GM06990 (cell line): ENCODE measurements around the gene OR56A4.

Experiments
- DNase-seq: peaks from one replicate; pipeline ENCODE4 v3.0.0-alpha.2; 2011; ENCODE audit not compliant: insufficient read length; ENCODE audit errors: extremely low read depth
- H3K27me3 ChIP-seq: replicated peaks from 2 replicates; pipeline ENCODE4 v1.6.0; 2011; ENCODE audit warnings: low read length; ENCODE audit not compliant: control insufficient read depth, insufficient read depth
- H3K36me3 ChIP-seq: 2 replicates; pipeline ENCODE4 v1.5.1; 2011; ENCODE audit warnings: low read length; ENCODE audit not compliant: control insufficient read depth, insufficient read depth
- H3K4me3 ChIP-seq: replicated peaks from 2 replicates; pipeline ENCODE4 v1.5.1; 2011; ENCODE audit warnings: low read depth, mild to moderate bottlenecking, control low read depth, low read length
- TF ChIP-seq, protein P1 (sequence below): IDR thresholded peaks from 2 replicates; pipeline ENCODE4 v1.5.1; 2011; ENCODE audit warnings: low read length, control low read depth, mild to moderate bottlenecking, inconsistent platforms; ENCODE audit not compliant: insufficient read depth, poor library complexity, severe bottlenecking

OR56A4 gene

DNA sequence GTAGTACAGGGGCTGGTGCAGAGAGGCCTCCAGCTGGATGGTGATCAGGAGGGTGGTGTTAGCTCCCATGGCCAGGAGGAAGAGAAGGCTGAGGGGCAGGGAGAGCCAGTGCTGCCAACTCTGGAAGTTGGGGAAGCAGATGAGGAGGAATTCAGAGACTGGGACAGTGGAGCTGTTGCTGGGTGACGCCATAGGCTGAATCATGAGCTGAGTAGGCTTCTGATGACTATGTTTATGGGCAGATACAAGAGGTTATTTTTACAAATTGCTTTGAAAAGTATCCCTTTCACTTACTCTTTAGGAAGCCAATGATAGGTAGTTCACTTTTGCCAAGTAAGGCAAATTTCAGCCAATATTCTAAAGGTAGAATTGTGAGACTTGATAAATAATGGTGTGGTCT lies 20.8 kb upstream of the OR56A4 start:
- DNase-seq = no peak
- Histone ChIP-seq H3K27me3 (no peaks in the 10 kb centered on the region), H3K36me3 (no peaks in the 10 kb centered on the region), H3K4me3 (no peak overlapping the region)
- TF ChIP-seq, protein P1, sequence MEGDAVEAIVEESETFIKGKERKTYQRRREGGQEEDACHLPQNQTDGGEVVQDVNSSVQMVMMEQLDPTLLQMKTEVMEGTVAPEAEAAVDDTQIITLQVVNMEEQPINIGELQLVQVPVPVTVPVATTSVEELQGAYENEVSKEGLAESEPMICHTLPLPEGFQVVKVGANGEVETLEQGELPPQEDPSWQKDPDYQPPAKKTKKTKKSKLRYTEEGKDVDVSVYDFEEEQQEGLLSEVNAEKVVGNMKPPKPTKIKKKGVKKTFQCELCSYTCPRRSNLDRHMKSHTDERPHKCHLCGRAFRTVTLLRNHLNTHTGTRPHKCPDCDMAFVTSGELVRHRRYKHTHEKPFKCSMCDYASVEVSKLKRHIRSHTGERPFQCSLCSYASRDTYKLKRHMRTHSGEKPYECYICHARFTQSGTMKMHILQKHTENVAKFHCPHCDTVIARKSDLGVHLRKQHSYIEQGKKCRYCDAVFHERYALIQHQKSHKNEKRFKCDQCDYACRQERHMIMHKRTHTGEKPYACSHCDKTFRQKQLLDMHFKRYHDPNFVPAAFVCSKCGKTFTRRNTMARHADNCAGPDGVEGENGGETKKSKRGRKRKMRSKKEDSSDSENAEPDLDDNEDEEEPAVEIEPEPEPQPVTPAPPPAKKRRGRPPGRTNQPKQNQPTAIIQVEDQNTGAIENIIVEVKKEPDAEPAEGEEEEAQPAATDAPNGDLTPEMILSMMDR = no peak

DNA sequence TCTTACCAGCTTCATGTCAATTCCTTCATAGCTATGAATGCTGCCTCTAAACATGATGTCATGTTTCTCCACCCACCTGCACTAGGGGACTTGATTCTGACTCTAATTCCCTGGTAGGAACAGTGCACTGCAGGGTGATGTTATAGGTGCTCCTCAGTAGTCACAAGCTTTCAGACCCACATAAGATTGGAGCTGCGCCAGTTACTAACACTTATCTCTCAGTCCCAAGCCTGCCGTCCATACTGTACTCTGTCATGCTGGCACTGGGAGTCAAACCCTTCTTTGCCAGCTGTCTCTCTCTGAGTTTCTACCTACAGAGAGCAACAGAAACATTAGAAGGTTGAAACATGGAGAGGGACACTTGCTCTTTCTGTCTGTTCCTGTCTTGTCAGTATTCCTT lies 18.3 kb upstream of the OR56A4 start:
- Histone ChIP-seq H3K4me3 (no peak overlapping the region), H3K27me3 (no peaks in the 10 kb centered on the region), H3K36me3 (no peaks in the 10 kb centered on the region)
- TF ChIP-seq, protein P1 = no peak
- DNase-seq = no peak

DNA sequence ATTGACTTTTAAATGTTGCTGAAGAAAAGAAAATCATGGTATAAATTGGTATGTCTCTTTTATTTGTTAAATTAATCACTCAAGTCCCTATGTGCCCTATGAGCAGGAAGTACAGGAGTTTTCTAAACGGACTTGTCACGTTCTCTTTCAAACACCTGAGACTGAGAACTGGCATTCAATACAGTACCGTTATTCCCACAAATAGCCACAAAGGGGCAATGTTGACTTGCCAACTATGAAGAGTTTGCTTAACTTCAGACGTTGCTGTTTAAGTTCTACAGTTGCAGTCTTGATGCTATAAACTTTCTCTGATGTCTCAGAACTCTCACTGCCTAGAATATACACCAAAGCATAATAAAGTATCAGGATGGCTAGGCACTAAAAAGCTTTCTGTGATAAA lies 16.2 kb upstream of the OR56A4 start:
- H3K36me3 ChIP-seq = no peaks in the 10 kb centered on the region
- no peak for DNase-seq
- TF ChIP-seq, protein P1 = peak; percentile 46
- H3K27me3 ChIP-seq = no peaks in the 10 kb centered on the region
- no peak overlapping the region for H3K4me3 ChIP-seq

DNA sequence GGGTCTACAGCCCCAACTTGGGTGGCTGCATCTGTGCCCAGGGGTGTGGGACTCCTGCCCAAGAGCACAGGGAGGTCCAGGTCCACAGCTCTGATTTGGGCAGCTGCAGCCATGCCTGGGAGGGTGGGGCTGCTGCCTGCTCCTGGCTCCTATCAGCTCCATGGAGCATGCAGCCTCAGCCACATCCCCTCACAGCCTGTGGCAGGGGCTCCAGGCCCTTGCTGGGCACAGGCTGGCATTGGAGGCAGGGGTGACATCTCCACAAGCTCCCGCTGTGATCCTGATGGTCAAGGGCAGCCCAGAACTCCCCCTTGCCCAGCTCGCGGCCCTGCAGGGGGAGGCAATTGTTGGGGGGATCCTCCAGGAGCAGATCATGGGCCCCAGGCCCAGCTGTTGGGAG lies 6.3 kb upstream of the OR56A4 start:
- H3K4me3 ChIP-seq = no peak overlapping the region
- no peaks in the 10 kb centered on the region for H3K36me3 ChIP-seq
- no peaks in the 10 kb centered on the region; the same call in none of the 2 replicates for H3K27me3 ChIP-seq
- TF ChIP-seq, protein P1 = no peak
- no peak for DNase-seq

DNA sequence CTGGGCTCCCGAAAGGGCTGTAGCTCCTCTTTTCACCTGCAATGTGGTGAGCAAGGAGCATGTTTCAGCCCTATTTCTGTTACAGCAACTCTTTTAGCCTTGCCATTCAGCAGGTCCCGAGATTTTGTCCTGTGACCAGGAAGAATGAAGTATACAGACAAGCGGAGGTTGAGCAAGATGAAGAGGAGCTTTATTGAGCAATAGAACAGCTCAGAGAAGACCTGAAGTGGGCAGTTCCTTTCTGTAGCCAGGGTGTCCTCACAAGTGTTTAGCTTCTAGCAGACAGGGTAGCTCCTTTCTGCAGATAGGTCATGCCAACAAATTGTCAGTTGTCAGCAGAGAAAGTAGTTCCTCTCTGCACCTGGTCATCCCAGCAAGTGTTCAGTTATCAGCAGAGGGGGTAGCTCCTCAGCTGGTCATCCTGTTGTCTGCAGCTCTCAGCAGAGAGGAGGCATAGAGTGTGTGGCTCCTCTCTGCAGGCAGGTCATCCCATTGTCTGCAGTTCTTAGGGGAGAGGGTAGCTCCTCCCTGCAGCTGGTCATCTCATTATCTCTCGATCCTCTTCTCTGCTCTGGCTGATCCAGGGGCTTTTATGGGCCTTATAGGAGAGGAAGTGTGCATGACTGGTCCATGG lies 5.4 kb upstream of the OR56A4 start:
- TF ChIP-seq, protein P1 = no peak
- no peak for DNase-seq
- no peak overlapping the region for H3K4me3 ChIP-seq
- H3K27me3 ChIP-seq = no peaks in the 10 kb centered on the region; the same call in none of the 2 replicates
- no peaks in the 10 kb centered on the region for H3K36me3 ChIP-seq

DNA sequence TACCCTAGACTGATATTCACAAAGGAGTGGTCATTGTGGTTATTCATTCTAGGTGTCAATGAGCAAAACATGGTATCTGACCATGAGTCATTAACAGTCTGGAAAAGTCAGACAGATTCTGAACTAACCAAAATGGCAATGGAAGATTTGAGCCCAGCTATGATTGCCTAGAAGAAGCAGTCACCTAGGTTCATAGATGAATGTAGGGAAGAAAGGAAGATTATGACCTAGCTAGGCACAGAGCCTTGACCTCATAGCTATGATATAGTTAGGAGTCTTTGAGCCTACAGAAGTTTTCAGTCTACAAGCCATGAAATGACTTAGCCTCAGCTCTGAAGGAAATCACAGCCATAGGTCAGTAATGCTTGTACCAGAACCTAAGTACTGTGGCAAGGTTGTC lies 351 bp downstream of the OR56A4 start:
- no peak overlapping the region for H3K4me3 ChIP-seq
- H3K27me3 ChIP-seq = no peaks in the 10 kb centered on the region
- no peak for DNase-seq
- TF ChIP-seq, protein P1 = no peak
- H3K36me3 ChIP-seq = no peaks in the 10 kb centered on the region
